ENCODE data around the gene AOC3.
"Not testable (repeated sequence)": the region's sequence is repeated elsewhere in the genome, so short reads cannot be mapped to it uniquely, and the experiment has no call there.

The AOC3 gene

DNA sequence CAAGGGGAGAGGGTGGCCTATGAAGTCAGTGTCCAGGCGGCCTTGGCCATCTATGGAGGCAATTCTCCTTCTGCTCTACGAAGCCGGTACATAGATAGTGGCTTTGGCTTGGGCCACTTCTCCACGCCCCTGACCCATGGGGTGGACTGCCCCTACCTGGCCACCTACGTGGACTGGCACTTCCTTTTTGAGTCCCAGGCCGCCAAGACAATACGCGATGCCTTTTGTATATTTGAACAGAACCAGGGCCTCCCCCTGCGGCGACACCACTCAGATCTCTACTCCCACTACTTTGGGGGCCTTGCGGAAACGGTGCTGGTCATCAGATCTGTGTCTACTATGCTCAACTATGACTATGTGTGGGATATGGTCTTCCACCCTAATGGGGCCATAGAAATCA lies 17.3 kb downstream of the AOC3 start:
- DNase-seq: no peak

DNA sequence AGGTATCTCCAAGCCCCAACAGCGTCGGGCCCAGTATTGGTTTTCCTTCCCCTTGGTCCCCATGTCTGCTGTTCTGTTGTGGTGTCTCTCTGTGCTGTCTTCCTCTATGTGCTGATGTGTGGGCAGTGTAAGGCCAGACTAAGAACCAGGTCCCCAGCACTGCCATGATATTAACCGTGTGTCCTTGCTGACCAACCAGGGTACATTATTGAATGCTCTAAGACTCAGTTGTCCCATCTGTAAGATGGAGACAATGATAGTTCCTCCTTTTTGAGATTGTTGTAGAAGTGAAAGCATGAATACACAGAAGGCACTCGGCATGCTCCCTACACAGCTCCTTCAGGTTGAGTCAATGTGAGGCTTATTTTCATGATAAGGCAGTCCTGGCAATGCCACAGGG lies 20.6 kb downstream of the AOC3 start:
- no peak for DNase-seq

DNA sequence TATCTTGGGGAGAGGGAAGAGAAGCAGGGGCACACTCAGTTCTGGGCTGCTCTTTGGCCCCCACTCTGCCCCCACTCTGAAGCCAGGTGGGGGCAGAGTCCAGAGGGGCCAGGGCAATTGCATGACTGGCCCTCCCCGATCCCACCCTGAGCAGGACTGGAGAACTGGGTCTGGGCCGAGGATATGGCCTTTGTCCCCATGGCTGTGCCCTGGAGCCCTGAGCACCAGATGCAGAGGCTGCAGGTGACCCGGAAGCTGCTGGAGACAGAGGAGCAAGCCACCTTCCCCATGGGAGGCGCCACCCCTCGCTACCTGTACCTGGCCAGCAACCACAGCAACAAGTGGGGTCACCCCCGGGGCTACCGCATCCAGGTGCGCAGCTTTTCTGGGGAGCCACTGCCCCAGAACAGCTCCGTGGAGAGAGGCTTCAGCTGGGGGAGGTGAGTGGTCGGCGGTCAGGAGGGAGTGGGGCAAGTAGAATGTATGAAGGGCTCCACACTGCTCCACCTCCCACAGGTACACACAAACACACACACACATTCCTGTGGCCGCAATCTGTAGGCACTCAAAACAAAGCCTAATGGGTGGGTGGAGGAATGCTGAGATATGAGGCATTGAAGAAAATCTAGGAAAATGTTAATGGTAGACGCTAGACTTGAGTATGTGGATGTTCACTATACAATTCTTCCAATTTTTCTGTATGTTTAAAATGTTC lies 21.4 kb downstream of the AOC3 start:
- DNase-seq: no peak

DNA sequence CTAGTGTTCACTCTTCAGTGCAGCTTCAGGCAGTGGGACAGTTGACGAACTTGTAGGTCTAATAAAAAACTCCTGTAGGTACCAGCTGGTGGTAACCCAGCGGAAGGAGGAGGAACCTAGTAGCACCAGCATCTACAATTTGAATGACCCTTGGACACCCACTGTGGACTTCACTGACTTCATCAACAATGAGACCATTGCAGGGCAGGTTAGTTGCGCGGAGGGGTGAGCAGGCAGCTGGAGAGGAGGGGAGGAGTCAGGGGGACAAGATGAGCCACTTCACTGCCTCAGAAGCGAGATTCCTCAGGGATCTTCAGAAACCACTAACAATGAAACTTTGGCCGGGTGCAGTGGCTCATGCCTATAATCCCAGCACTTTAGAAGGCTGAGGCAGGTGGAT lies 22.3 kb downstream of the AOC3 start:
- DNase-seq: no peak

DNA sequence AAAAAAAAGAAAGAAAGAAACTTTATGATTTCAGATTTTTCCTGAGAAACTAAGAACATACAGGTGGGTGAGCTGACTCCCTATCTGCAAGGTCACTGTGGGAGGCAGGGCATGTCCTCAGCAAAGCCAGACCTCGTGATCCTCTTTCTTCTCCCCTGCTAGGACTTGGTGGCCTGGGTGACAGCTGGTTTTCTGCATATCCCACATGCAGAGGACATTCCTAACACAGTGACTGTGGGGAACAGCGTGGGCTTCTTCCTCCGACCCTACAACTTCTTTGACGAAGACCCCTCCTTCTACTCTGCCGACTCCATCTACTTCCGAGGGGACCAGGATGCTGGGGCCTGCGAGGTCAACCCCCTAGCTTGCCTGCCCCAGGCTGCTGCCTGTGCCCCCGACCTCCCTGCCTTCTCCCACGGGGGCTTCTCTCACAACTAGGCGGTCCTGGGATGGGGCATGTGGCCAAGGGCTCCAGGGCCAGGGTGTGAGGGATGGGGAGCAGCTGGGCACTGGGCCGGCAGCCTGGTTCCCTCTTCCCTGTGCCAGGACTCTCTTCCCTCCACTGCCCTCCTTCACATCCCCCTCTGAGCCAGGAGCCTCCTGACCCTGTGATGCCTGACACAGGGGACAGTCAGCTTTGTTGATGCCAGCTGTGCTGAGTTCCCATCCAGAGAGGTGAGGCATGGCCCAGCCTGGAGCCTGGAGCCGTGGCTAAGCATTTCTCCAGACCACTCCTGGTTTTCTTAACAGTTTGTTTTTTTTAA lies 23.1 kb downstream of the AOC3 start:
- DNase-seq: not testable (repeated sequence)

DNA sequence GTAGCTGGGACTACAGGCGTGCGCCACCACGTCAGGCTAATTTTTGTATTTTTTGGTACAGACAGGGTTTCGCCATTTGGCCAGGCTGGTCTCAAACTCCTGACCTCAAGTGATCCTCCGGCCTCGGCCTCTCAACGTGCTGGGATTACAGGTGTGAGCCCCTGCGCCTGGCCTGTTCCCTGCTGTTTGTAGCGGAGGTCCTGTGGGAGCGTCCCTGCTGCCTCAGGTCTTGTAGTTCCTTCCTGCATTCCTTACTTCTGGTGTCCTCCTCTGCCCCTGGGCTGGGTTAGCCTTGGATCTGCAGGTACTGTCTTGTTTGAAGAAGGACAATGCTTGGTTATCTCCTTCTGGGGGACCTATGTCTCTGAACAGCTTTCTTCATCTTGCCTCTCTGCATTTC lies 26.0 kb downstream of the AOC3 start:
- DNase-seq: no peak

DNA sequence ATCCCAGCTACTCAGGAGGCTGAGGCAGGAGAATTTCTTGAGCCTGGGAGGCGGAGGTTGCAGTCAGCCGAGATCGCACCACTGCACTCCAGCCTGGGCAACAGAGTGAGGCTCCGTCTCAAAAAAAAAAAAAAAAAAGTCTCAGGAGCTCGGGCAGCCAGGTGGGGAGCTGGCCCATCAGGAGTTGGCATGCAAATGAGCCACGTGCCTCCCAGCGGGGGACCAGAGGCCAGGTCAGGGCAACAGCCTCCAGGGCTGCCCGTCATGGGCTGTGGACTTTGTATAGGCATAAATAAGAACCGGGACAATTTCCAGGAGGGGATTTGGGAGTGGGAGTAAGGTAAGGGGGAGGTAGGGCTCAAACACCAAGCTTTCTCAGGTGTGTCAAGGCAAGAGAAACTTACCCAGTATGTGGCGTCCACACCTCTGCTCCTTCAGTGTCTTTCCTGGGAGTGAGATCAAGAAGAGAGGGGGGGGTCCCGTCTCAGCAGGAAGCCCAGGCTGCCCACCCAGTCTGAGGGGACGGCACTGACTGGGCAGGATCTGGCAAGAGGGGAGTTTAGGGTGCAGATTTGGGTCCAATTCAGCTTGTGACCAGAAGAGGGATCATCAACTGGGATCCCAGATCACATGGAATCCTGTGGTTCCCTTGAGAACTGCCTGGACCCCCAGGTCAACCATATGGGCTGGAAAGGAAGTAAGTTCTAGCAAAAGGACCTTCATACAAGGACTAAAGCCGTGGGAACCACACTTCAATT lies 27.3 kb downstream of the AOC3 start:
- DNase-seq: no peak

DNA sequence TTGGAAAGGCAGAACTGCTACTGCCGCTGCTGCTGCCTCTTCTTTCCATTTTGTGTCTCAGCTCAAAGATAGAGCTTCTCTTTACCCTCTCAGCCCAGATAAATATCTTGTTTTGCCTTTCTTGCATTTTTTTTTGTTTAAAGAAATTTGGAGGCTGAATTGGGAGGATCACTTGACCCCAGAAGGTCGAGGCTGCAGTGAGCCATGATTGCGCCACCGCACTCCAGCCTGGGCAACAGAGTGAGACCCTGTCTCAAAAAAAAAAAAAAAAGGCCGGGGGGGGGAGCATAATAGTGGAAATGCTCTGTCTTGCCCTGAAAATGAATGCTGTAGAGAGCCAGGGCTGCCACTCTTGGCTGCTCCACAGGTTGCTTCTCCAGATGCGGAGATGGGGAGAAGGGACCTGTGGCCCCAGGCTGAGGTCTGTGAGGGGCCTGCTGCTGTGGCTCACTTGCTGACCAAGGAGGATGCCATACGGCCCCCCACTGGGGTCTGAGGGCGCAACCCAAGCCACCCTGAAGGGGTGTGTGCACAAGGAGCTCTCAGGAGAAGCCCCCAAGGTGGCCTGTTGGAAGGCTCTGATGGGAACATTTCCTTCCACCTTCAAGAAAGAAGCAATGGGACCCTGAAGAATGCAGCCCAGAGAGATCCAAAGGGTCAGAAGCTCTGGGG lies 28.1 kb downstream of the AOC3 start:
- DNase-seq: no peak

DNA sequence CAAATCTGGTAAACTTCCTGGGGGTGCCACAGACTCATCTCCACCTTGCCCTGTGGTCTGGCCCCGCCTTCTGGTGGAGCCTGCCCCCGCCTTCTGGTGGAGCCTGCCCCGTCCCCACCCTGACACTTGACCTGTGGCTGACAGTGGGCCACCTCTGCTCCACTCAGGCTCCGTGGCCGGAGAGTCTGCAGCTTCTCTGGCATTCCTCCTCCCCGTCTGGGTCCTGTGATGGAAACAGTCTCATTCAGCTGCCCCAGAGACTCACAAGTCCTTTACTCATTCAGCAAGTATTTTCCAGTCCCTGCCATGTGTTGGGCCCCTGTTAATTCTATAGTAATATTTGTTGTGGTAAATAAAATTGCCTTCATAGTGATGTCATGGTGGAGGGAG lies 28.6 kb downstream of the AOC3 start:
- no peak for DNase-seq

DNA sequence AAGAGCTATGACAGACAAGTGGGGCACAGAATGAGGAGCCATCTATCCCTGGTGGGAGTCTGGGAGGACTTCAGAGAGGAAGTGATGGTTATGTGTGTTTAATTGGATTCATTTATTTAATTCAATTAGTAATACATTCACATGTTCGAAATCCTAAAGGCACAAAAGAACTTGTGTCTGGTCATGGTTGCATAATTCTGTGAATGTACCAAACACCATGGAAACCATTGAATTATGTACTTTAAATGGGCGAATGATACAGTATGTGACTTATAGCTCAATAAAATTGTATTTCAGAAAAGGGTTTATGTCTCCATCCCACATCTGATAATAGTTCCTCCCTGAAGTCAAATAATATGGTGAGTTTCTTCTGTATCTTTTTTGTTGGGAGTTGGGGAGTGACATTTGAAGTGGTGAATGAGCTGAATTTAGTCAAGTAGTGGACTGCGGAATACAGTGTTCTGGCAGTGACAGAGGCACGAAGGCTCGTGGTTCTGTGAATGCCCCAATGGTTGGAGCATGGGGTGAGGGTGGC lies 29.8 kb downstream of the AOC3 start:
- no peak for DNase-seq

DNA sequence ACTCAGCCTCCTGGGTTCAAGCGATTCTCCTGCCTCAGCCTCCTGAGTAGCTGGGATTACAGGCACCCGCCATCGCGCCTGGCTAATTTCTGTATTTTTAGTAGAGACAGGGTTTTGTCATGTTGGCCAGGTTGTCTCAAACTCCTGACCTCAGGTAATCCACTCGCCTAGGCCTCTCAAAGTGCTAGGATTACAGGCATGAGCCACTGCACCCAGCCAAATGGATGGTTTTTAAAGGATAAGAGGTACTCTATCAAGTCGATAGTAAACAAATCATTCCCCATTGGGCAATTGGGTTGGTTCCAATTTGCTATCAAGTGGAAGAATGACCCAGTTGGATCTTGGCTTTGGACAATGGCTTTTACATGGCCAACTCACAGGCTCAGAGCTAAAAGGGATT lies 30.7 kb downstream of the AOC3 start:
- not testable (repeated sequence) for DNase-seq

DNA sequence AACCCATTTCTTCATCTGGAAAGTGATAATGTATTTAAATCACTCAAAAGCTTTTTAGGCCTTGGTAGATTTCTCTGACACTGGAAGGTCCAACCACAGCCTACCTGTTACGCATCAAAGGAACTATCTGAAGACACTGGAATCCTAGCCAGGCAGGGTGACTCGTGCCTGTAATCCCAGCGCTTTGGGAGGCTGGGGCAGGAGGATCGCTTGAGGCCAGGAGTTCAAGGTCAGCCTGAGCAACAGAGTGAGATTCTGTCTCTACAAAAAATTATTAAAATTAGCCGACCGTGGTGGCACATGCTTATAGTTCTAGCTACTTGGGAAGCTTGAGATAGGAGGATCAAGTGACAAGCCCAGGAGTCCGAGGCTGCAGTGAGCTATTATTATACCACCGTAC lies 31.2 kb downstream of the AOC3 start:
- no peak for DNase-seq

DNA sequence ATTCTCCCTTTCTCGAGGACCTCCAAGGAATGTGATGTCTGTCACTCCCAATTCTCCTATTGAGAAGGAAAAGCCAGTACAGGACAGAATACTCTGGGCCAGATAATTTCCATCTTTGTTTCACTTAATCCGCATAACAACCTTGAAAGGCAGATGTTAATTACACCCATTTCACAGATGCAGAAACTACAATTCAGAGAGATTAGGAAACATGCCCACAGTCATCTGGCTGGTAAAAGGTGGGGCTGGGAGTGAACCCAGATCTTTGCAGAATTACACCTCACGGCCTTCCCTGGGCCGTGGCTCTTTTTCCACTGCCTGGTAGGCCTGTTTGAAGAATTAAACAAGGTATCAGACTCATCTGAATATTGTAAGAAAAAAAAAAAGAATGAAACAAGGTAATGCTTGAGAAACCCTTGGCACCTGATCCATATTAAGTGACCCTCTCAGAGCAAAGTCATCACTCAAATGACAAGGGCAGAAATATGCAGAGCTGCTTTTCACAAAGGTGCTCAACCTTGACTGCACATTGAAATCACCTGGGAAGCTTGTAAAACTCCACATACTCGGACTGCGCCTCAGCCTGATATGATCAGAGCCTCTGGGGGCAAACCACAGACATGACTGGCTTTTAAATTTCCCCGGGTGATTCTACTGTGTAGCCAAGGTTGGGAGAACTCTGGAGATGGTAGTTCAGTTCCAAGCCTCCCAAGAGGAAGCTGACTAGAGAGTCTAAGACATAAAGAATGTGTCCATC lies 33.0 kb downstream of the AOC3 start:
- DNase-seq: no peak

DNA sequence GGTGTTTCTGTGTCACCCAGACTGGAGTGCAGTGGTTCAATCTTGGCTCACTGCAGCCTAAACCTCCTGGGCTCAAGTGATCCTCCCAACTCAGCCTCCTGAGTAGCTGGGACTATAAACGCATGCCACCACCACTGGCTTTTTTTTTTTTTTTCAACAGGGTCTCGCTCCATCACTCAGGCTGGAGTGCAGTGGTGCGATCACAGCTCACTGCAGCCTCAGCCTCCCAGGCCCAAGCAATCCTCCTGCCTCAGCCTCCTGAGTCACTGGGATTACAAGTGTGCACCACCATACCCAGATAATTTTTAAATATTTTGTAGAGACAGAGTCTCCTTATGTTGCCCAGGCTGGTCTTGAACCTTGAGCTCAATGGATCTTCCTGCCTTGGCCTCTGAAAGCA lies 34.8 kb downstream of the AOC3 start:
- not testable (repeated sequence) for DNase-seq

DNA sequence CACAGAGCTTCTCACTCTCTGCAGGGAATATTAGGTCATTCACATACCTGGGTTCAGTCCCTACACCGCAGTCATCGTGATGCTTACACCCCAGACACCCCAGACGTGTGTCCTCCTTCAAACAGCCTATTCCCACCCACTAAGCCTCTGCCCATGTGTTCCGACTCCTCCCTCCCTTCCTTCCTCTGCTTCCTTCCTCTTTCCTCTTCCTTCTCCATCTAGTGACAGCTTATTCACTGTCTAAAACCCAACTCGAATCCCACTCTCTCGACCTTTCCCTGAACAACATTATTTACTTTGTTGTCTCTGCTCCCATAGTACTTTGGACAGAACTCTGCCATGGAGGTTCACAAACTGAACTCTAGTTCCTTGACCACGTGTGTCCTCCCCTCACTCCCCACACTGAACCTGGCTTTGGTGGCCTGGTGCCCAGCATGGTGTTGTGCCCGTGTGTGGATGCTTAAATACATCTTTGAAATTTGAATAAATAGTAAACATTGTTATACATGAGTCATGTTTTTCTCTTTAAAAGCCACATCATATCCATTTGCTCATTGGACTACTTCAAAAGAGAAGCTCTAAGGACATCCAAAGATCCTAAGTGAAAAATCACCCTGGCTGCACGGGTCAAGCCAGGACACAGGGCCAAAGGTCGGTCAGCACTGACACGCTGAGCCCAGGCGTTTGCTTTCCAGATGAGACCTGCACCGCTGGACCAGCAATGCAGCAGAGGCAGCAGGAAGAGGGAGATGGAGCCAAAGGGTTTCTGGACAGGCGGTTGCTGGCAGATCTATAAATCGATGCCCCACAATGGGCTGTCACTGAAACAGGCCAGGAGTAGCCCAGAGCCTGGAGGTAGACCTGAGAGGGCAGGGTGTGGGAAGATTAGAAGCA lies 35.5 kb downstream of the AOC3 start:
- DNase-seq: no peak

DNA sequence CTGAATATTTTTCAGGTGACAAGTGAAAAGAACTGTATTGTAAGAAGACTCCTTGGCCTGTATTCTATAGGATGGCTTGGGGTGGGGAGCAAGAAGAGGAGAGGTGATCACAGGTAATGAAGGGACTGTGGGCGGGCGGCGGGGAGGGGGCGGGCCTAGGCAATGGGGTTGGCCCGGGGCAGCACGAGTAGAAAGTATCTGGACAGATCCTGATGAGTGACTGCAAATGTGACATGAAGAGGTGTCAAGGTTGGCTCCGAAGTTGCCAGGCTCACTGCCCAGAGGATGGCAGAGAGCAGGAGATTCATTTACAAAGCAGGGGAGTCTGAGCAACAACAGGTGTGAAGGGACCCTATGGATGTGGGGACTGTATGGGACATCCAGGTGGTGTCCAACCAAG lies 38.8 kb downstream of the AOC3 start:
- DNase-seq: no peak

DNA sequence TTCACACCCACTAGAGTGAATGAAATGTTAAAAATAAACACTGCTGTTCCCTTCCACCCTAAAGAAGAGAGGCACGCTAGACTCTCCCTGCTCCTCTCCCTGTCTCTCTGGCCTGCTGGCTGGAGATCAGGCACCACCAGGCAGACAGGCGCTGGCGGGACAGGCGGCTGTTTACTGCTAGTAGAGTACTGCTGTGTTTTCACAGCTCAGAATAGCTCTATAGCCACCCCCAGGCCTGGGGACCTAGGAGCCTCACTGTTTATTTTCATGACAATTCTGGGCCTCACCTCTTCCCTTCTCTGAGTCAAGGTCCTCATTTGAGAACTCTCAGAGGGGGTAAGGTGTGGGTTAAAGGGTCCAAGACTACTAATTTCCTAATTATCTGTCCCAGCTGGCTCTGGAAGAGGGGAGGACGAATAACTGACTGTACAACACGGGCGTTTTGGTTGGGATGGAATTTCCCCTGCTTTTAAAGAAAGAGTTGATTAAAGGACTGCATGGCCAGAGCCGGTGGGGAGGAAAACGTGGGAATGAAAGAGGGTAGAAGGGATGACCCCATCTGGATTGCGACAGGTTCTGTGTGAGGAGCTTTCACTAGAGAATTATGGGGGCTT lies 40.6 kb downstream of the AOC3 start:
- no peak for DNase-seq

DNA sequence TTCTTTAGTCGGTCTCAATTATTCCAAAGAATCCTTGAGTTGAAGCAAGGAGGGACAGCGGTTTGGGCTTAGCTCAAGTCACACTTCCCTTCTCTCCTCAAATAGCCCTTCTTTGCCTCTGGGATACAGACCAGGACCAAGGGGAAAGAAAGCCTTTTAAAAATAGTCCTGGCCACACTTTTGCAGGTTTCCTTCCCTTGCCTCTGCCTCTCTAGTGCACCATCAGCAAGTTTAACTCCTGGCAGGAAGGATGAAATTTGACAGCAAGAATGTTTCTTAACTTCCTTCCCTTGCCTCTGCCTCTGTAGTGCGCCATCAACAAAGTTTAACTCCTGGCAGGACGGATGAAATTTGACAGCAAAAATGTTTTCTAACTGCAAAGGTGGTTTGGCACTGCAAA lies 42.4 kb downstream of the AOC3 start:
- DNase-seq: no peak

DNA sequence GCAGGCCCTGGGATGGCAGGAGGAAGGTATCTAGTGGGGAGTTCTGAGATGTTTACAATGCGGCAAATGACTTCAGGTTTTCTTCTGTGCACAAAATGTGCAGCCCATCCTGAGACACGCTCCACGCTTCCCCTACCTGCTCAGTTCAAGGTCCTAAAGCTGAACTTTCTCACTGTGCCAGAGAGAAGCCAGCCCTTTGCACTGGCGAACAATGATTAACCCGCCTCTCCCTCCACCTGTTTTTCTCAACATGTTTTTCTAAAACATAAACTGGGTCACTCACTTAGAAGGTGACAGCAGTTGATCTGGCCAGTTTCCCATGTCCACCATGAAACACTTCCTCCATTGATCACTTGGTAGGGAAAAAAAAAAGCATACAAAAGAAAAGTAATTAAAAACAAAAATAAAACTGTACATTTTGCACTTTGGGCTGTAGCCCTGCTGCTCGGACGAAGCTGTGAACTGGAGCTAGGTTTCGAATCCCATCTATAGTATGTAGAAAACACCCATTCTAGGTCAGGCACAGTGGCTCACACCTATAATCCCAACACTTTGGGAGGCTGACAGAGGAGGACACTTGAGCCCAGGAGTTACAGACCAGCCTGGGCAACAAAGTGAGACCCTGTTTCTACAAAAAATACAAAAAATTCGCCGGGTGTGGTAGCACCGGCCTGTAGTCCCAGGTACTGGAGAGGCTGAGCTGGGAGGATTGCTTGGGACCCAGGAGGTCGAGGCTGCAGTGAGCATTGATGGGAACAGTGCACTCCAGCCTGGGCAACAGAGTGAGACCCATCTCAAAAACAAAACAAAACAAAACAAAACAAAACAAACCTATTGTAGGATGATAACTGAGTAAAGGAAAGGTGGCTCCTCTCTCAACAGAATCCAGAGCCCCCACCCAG lies 43.5 kb downstream of the AOC3 start:
- no peak for DNase-seq

DNA sequence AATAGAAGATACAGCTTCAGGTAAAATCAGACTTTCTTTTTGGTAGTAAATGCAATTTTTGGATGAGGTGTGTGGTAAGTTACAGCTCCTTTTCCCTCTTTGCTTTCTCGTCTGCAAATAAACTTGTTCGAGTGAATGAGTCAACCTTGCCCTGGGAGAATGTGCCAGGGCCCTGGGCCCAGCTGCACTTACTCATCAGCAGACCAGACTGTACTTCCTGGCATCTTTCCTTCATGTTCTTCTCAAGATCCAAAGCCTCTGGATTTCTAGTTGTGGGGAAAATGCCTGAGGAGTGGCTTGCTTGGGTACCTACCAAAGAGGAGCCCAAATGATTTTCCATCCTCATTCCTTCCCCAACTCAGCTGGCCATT lies 44.2 kb downstream of the AOC3 start:
- DNase-seq: no peak

Measured in DMS 273 treated with DMSO at 0.1 percent for 48 hours (cell line).